ENCODE data around the gene PLD5.

Gene PLD5

GRCh38 chr1:242093116-242093515 is 431.4 kb downstream of the PLD5 start:
- Histone ChIP-seq H3K9ac (ENCODE audit: low read length) (no peak overlapping the region), H3K36me3 (replicated peaks; ENCODE audit: insufficient read depth, low read length) (no peaks in the 10 kb centered on the region), H3K4me2 (ENCODE audit: low read depth, low read length) (no peak overlapping the region), H4K20me1 (ENCODE audit: insufficient read depth, low read length) (no peaks in the 10 kb centered on the region), H3K27ac (ENCODE audit: low read length) (no peak overlapping the region), H3K9me2 (replicated peaks; ENCODE audit: insufficient read depth, low read length) (no peaks in the 10 kb centered on the region), H3K27me3 (replicated peaks; ENCODE audit: insufficient read depth, low read length) (no peaks in the 10 kb centered on the region), H3K4me3 (ENCODE audit: low read length) (no peak overlapping the region), H3K4me1 (ENCODE audit: low read length) (no peaks in the 10 kb centered on the region), H3K9me3 (replicated peaks; ENCODE audit: insufficient read depth, low read length) (no peaks in the 10 kb centered on the region), H3K79me2 (ENCODE audit: low read length) (no peaks in the 10 kb centered on the region), H2AFZ (ENCODE audit: low read length) (no peak overlapping the region), H3F3A (ENCODE audit: insufficient read depth, low read length) (no peaks in the 10 kb centered on the region)
- TF ChIP-seq EZH2 (optimal IDR thresholded peaks at IDR 0.05; ENCODE audit: low read depth, low read length) (no peak), EZH2phosphoT487 (IDR thresholded peaks at IDR 0.05; ENCODE audit: low read length) (no peak), CTCF (IDR thresholded peaks at IDR 0.05; ENCODE audit: low read length) (no peak)
- DNase-seq: peak; percentile 4

DNA sequence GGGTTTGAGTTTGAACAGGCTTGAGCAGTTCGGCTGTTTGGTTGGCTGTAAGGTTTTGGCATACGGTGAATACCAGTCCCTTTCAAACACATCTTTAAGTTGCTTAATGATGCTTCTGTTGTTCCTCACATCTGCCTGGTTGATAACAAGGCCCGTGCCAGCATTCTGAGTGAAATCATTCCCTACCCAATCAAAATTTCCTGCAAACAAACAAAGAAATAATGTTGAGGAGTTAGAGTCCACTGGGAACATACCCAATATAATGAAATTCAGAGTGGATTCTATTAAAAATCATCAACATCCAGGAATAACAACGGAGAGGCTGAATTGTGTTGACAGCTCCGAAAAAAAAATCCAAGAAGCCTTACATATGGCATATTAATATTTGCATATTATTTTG is 434.6 kb downstream of the PLD5 start:
- H3K27me3 ChIP-seq (replicated peaks; ENCODE audit: insufficient read depth, low read length): no peaks in the 10 kb centered on the region
- TF ChIP-seq CTCF (IDR thresholded peaks at IDR 0.05; ENCODE audit: low read length) (no peak), EZH2phosphoT487 (IDR thresholded peaks at IDR 0.05; ENCODE audit: low read length) (no peak), EZH2 (optimal IDR thresholded peaks at IDR 0.05; ENCODE audit: low read depth, low read length) (no peak)

GRCh38 chr1:242088875-242089274 is 435.6 kb downstream of the PLD5 start:
- Histone ChIP-seq H3K27ac (ENCODE audit: low read length) (no peak overlapping the region), H2AFZ (ENCODE audit: low read length) (no peak overlapping the region), H3K9ac (ENCODE audit: low read length) (no peak overlapping the region), H3K4me1 (ENCODE audit: low read length) (no peaks in the 10 kb centered on the region), H3K9me3 (replicated peaks; ENCODE audit: insufficient read depth, low read length) (no peaks in the 10 kb centered on the region), H4K20me1 (ENCODE audit: insufficient read depth, low read length) (no peaks in the 10 kb centered on the region), H3K9me2 (replicated peaks; ENCODE audit: insufficient read depth, low read length) (no peaks in the 10 kb centered on the region), H3K79me2 (ENCODE audit: low read length) (no peaks in the 10 kb centered on the region), H3K4me3 (ENCODE audit: low read length) (no peak overlapping the region), H3K4me2 (ENCODE audit: low read depth, low read length) (no peak overlapping the region), H3K27me3 (replicated peaks; ENCODE audit: insufficient read depth, low read length) (no peaks in the 10 kb centered on the region), H3F3A (ENCODE audit: insufficient read depth, low read length) (no peaks in the 10 kb centered on the region), H3K36me3 (replicated peaks; ENCODE audit: insufficient read depth, low read length) (no peaks in the 10 kb centered on the region)
- DNase-seq: no peak
- TF ChIP-seq EZH2phosphoT487 (IDR thresholded peaks at IDR 0.05; ENCODE audit: low read length) (no peak), EZH2 (optimal IDR thresholded peaks at IDR 0.05; ENCODE audit: low read depth, low read length) (no peak), CTCF (IDR thresholded peaks at IDR 0.05; ENCODE audit: low read length) (no peak)

More for the DNA sequence above, 434.6 kb downstream of the PLD5 start:
- no peaks in the 10 kb centered on the region for H3F3A ChIP-seq (ENCODE audit: insufficient read depth, low read length)
- no peak overlapping the region for H3K9ac ChIP-seq (ENCODE audit: low read length)
- peak; percentile 5 for DNase-seq
- H3K4me1 ChIP-seq (ENCODE audit: low read length): no peaks in the 10 kb centered on the region
- no peak overlapping the region for H3K4me2 ChIP-seq (ENCODE audit: low read depth, low read length)
- H3K9me2 ChIP-seq (replicated peaks; ENCODE audit: insufficient read depth, low read length): no peaks in the 10 kb centered on the region
- H2AFZ ChIP-seq (ENCODE audit: low read length): no peak overlapping the region
- no peaks in the 10 kb centered on the region for H3K36me3 ChIP-seq (replicated peaks; ENCODE audit: insufficient read depth, low read length)
- no peaks in the 10 kb centered on the region for H3K9me3 ChIP-seq (replicated peaks; ENCODE audit: insufficient read depth, low read length)
- H4K20me1 ChIP-seq (ENCODE audit: insufficient read depth, low read length): no peaks in the 10 kb centered on the region
- no peak overlapping the region for H3K27ac ChIP-seq (ENCODE audit: low read length)
- H3K4me3 ChIP-seq (ENCODE audit: low read length): no peak overlapping the region
- no peaks in the 10 kb centered on the region for H3K79me2 ChIP-seq (ENCODE audit: low read length)

Measured in MM.1S (cell line).